Measurements from ENCODE around the gene MYH4.

- TF ChIP-seq, protein P1, sequence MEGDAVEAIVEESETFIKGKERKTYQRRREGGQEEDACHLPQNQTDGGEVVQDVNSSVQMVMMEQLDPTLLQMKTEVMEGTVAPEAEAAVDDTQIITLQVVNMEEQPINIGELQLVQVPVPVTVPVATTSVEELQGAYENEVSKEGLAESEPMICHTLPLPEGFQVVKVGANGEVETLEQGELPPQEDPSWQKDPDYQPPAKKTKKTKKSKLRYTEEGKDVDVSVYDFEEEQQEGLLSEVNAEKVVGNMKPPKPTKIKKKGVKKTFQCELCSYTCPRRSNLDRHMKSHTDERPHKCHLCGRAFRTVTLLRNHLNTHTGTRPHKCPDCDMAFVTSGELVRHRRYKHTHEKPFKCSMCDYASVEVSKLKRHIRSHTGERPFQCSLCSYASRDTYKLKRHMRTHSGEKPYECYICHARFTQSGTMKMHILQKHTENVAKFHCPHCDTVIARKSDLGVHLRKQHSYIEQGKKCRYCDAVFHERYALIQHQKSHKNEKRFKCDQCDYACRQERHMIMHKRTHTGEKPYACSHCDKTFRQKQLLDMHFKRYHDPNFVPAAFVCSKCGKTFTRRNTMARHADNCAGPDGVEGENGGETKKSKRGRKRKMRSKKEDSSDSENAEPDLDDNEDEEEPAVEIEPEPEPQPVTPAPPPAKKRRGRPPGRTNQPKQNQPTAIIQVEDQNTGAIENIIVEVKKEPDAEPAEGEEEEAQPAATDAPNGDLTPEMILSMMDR (IDR thresholded peaks at IDR 0.05; ENCODE audit: poor library complexity, severe bottlenecking), result no peak
- no peak for TF ChIP-seq POLR2AphosphoS5 (IDR thresholded peaks at IDR 0.05)
- no peak for TF ChIP-seq SMC3 (conservative IDR thresholded peaks at IDR 0.05; ENCODE audit: poor library complexity)
- no peak for TF ChIP-seq EZH2 (IDR thresholded peaks at IDR 0.05; ENCODE audit: borderline replicate concordance, insufficient read depth, low read length, poor library complexity, severe bottlenecking)
Observed at GRCh38 chr17:10469459-10469858, at the start of gene MYH4.
